ENCODE results near the gene FHL2. TPM values are rescaled to one million over a fixed set of nuclear protein-coding genes. Genes with fewer than 3 reads are reported as not detected.
A peak's percentile ranks its signal among the peaks of the same experiment; 100 is the strongest.

The FHL2 gene, protein sequence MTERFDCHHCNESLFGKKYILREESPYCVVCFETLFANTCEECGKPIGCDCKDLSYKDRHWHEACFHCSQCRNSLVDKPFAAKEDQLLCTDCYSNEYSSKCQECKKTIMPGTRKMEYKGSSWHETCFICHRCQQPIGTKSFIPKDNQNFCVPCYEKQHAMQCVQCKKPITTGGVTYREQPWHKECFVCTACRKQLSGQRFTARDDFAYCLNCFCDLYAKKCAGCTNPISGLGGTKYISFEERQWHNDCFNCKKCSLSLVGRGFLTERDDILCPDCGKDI
- 1 to 10 TPM; 1.9 to 2.2 TPM for total RNA-seq

DNA sequence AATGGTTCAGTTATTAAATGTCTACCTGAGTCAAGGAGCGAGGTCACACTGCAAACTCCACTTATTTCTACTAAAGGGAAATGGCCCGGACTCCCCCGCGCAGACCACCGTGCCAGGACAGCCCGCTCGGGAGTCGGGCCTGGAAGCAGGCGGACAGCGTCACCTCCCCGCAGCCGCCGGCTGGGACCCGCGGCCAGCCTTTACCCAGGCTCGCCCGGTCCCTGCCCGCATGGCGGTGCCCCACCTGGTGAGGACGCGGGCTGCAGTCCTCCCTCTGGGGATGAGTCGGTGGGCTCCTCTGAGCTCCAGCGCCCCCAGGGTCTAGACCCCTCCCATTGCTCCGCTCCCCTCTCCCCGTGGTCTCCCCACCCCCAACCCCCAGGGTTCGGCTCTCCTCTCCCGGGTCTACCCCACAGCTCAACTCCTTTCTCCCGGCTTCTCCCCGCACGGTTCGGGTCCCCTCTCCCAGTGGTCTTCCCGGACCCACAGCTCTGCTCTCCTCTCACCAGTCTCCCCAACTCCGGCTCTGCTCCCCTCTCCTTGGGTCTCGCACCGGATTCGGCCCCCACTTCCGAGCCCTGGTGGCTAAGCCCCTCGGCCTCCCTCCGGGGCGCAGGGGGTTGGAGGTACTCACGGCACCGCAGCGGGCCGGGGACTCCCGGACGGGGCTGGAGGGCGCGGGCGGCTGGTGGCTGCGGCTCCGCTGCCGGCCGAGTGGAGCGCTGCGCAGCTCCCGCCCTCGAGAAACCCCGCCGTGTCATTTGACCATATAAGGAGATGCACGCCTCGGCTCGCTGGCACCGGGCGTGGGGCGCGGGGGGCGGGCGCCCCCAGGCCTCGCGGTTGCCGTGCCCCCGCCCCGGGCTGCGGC, at the start of gene FHL2:
Gene FHL2, minus strand, starts transcription at position 716 of the 871 bp plus-strand sequence. CDS start 12,535 bp downstream, outside the sequence.
- H3K27ac Mint-ChIP-seq = no peak within 1 kb of the TSS
- DNase-seq (peak; percentile 75), ATAC-seq (peak; percentile 99)
- peak within 1 kb of the TSS; percentile 74 for H3K4me3 Mint-ChIP-seq
- H3K9me3 Mint-ChIP-seq (ENCODE audit: insufficient read depth) = no peaks in the 10 kb centered on the region
- H3K36me3 Mint-ChIP-seq (ENCODE audit: low read depth) = peaks cover 2% of the 10 kb centered on the region
- peaks cover 31% of the 10 kb centered on the region for H3K27me3 Mint-ChIP-seq (ENCODE audit: low read depth)
- peaks cover 8% of the 10 kb centered on the region for H3K4me1 Mint-ChIP-seq (ENCODE audit: low read depth)
- POLR2A ChIA-PET = interaction anchor here (0.6 kb wide), 1 partner anchor 9 kb away, joined by 3 read pairs; no protein-coding TSS in a partner anchor
- CTCF ChIA-PET = interaction anchor here (1.0 to 1.4 kb wide), 3 partner anchors 20 to 123 kb away, joined by 3 to 5 read pairs (median 4); no protein-coding TSS in a partner anchor

DNA sequence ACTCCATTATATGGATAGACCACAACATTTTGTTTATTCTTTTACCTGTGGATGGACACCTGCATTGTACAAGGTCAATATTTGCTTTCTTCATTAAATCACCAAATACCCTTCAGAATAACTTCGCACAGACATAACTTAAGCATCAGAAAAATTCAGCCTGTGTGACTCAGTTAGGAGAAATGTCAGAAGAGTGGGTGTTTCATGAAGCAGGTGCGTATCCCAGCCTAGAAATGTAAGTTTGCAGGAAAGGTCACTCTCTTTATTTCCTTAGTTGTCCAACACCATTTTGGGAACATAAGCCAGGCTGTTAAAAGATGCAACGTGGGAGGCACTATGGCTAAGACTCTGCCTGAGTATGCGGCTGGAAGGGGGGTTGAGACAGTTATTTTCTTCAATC, 48.6 kb upstream of the FHL2 start:
- Mint-ChIP-seq H3K36me3 (ENCODE audit: low read depth) (no peaks in the 10 kb centered on the region), H3K4me3 (no peak overlapping the region), H3K9me3 (ENCODE audit: insufficient read depth) (no peaks in the 10 kb centered on the region), H3K27ac (no peak overlapping the region), H3K27me3 (ENCODE audit: low read depth) (peaks cover 24% of the 10 kb centered on the region), H3K4me1 (ENCODE audit: low read depth) (no peaks in the 10 kb centered on the region)
- DNase-seq (no peak), ATAC-seq (no peak)
- ChIA-PET CTCF (no interaction called here), POLR2A (no interaction called here)

DNA sequence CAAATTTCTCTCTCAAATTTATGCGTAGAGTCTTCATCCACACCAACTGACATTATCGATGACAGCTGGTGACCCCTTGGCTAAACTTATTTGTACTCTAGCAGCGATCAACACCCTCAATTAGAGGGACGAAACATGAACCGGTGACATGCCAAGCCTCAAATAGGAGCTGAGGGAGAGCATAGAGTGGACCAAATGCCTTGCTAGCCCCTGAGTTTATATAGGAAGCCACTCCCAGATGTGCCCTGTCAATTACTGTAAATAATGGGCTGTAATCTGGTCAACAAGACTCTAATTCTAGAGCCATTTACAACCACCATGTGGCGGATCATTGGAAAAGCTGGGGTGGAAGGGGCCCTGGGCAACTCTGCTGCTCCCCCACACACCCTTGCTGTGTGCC, 47.6 kb upstream of the FHL2 start:
- Mint-ChIP-seq H3K27ac (no peak overlapping the region), H3K4me3 (no peak overlapping the region), H3K4me1 (ENCODE audit: low read depth) (no peaks in the 10 kb centered on the region), H3K9me3 (ENCODE audit: insufficient read depth) (no peaks in the 10 kb centered on the region), H3K27me3 (ENCODE audit: low read depth) (peaks cover 22% of the 10 kb centered on the region), H3K36me3 (ENCODE audit: low read depth) (no peaks in the 10 kb centered on the region)
- CTCF ChIA-PET = no interaction called here
- ATAC-seq (no peak), DNase-seq (no peak)
- POLR2A ChIA-PET = no interaction called here

- ATAC-seq = no peak
- no peak for DNase-seq
- no peak overlapping the region for H3K27ac Mint-ChIP-seq
- ChIA-PET POLR2A (no interaction called here), CTCF (no interaction called here)
- H3K27me3 Mint-ChIP-seq (ENCODE audit: low read depth) = peaks cover 22% of the 10 kb centered on the region
- no peaks in the 10 kb centered on the region for H3K9me3 Mint-ChIP-seq (ENCODE audit: insufficient read depth)
- H3K4me3 Mint-ChIP-seq = no peak overlapping the region
- H3K4me1 Mint-ChIP-seq (ENCODE audit: low read depth) = no peaks in the 10 kb centered on the region
- no peaks in the 10 kb centered on the region for H3K36me3 Mint-ChIP-seq (ENCODE audit: low read depth)
These were observed 47.1 kb upstream of the FHL2 start for GRCh38 chr2:105445976-105446375.

GRCh38 chr2:105445498-105445897, 46.6 kb upstream of the FHL2 start:
- Mint-ChIP-seq H3K27me3 (ENCODE audit: low read depth) (peaks cover 20% of the 10 kb centered on the region), H3K4me1 (ENCODE audit: low read depth) (no peaks in the 10 kb centered on the region), H3K9me3 (ENCODE audit: insufficient read depth) (no peaks in the 10 kb centered on the region), H3K27ac (no peak overlapping the region), H3K36me3 (ENCODE audit: low read depth) (no peaks in the 10 kb centered on the region), H3K4me3 (no peak overlapping the region)
- CTCF ChIA-PET = no interaction called here
- POLR2A ChIA-PET = no interaction called here
- no peak for ATAC-seq
- DNase-seq = no peak

DNA sequence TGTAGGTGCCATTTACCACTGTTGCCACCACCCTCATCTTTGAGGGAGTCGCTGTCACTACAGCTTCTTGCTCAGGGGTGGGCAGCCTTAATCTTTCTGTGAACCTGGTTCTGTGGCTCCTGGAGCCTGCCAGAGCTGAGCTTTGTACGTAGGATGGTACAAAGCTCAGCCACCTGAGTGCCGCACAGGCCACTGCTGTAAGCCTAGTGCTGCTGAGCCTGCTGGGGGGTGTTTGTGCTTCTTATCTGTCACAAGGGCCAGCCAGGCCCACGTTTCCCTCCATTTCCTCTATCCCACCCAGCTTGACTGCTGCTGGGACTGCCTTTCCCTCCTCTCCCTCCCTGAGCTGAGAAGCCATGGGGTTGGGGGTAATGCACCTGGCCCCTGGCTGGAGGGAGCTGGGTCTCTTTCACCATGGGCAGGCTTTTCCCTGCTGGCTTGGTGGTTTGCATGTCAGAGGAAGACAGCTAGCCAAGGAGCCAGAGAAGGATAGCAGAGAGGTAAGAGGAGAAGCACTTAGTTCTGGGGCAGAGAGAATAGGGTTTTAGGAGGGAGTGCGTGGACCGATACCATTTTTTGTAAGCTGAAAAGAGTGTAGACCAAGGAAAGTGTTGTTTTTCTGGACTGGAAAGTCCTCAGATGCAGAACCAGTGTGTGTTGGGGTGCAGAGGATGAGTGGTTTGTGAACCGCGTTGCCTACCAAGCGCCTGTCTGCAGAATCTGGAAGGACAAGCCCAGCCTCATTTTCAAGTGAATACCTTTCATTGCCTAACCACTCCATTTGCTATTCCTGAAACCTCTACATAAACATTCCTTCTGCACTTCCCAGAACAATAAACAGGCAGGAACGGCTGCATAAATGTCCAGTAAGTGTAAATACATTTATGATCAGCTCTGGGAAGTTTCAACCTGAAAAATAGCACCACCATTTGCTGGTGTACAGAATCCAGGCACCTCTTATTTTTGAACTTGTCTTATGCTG, 45.1 kb upstream of the FHL2 start:
- Mint-ChIP-seq H3K27ac (no peak overlapping the region), H3K36me3 (ENCODE audit: low read depth) (no peaks in the 10 kb centered on the region), H3K4me1 (ENCODE audit: low read depth) (no peaks in the 10 kb centered on the region), H3K9me3 (ENCODE audit: insufficient read depth) (no peaks in the 10 kb centered on the region), H3K4me3 (no peak overlapping the region), H3K27me3 (ENCODE audit: low read depth) (peaks cover 10% of the 10 kb centered on the region)
- ChIA-PET CTCF (no interaction called here), POLR2A (no interaction called here)
- DNase-seq = no peak
- no peak for ATAC-seq

- H3K27me3 Mint-ChIP-seq (ENCODE audit: low read depth) = peaks cover 7% of the 10 kb centered on the region
- no peak overlapping the region for H3K4me3 Mint-ChIP-seq
- H3K27ac Mint-ChIP-seq = no peak overlapping the region
- no peaks in the 10 kb centered on the region for H3K9me3 Mint-ChIP-seq (ENCODE audit: insufficient read depth)
- H3K4me1 Mint-ChIP-seq (ENCODE audit: low read depth) = no peaks in the 10 kb centered on the region
- ChIA-PET POLR2A (no interaction called here), CTCF (no interaction called here)
- H3K36me3 Mint-ChIP-seq (ENCODE audit: low read depth) = no peaks in the 10 kb centered on the region
- DNase-seq = no peak
- no peak for ATAC-seq
These were observed 43.9 kb upstream of the FHL2 start for GRCh38 chr2:105442721-105443120.

DNA sequence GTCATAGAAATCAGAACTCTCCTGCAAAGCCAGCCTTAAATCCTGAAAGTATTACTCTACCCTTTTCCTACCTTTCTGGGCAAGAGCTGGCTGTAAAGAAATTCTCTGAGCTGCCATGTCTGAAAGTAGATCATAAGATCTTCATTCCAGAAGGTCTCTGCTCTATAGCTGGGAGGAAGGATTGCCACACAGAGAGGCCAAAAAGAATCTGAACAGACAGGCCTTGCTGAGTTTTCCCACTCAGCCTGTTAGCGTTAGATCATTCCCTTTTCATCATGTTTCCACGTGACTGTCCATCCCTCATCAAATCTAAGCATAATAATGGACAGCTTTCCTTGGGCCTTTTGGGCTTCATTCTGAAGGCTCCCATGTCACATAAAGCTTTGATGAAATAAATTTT, 43.2 kb upstream of the FHL2 start:
- Mint-ChIP-seq H3K9me3 (ENCODE audit: insufficient read depth) (no peaks in the 10 kb centered on the region), H3K4me3 (no peak overlapping the region), H3K36me3 (ENCODE audit: low read depth) (no peaks in the 10 kb centered on the region), H3K4me1 (ENCODE audit: low read depth) (no peaks in the 10 kb centered on the region), H3K27me3 (ENCODE audit: low read depth) (peaks cover 5% of the 10 kb centered on the region), H3K27ac (no peak overlapping the region)
- ChIA-PET POLR2A (no interaction called here), CTCF (no interaction called here)
- ATAC-seq (no peak), DNase-seq (no peak)

DNA sequence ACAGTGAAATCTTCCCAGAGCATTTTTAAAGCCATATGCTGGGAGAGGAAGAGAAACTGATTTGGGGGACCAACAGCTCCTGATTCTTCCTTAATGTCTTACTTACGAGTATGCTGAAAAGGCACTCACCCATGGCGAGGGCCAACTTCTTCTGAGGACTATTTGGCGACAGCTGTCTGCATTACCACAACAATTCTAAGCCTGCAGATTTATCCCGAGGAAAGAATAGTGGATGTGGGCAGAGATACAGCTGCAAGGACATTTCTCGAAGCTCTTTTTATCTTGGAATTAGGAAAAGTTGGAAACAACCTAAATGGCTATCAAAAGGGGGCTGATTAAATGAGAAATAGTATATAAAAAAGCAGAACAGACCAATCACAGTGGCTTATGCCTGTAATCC, 40.3 kb upstream of the FHL2 start:
- ChIA-PET CTCF (no interaction called here), POLR2A (interaction anchor here (0.6 kb wide), 1 partner anchor 19 kb away, joined by 3 read pairs; no protein-coding TSS in a partner anchor)
- Mint-ChIP-seq H3K36me3 (ENCODE audit: low read depth) (no peaks in the 10 kb centered on the region), H3K27me3 (ENCODE audit: low read depth) (peaks cover 9% of the 10 kb centered on the region), H3K9me3 (ENCODE audit: insufficient read depth) (no peaks in the 10 kb centered on the region), H3K4me1 (ENCODE audit: low read depth) (no peaks in the 10 kb centered on the region), H3K27ac (no peak overlapping the region), H3K4me3 (no peak overlapping the region)
- DNase-seq (no peak), ATAC-seq (no peak)

DNA sequence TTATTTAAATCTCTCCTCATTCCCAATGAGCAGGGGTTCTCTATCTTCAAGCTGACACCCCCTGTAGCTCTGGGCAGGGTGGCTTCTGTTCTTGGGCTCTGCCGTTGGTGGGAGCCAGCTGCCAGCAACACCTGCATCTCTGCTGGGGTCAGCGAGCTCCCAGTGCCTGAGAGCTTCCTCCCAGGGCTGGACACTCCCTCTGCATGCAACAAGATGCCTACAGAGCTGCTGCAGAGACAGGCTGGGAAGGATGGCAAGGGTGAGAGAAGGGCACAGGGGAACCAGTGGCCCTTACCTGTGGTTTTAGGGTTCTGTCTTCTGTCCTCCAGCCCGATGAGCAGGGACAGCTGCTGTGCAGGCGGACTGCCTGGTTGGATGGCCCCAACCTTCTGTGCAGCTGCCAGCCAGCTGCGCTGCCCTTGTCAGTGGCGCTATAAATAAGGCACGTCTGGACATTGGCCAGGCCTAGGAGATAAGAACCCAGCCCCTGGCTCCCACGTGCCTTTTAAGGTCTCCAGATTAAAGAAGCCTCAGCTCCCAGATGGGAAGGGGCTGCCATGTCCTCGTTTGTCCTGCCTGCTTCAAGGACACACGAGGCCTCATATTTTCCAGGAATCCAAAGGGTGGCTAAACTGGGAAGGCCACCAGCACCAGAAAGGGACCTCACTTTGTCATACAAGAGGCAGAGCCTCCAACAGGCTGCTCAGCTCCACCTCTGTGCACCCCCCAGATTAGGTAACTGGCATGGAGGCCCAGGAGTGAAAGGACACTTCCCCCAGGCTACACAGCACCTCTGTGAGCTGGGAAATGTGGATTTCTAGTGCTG, 39.5 kb upstream of the FHL2 start:
- CTCF ChIA-PET = interaction anchor here (1.0 kb wide), 1 partner anchor 10 kb away, joined by 3 read pairs; no protein-coding TSS in a partner anchor
- ATAC-seq = no peak

GRCh38 chr2:105437708-105438103, 38.9 kb upstream of the FHL2 start:
- Mint-ChIP-seq H3K27me3 (ENCODE audit: low read depth) (peaks cover 10% of the 10 kb centered on the region), H3K9me3 (ENCODE audit: insufficient read depth) (no peaks in the 10 kb centered on the region), H3K27ac (no peak overlapping the region), H3K4me1 (ENCODE audit: low read depth) (no peaks in the 10 kb centered on the region), H3K36me3 (ENCODE audit: low read depth) (no peaks in the 10 kb centered on the region), H3K4me3 (no peak overlapping the region)
- POLR2A ChIA-PET = no interaction called here
- no peak for ATAC-seq
- DNase-seq = no peak
- CTCF ChIA-PET = interaction anchor here (1.0 kb wide), 1 partner anchor 10 kb away, joined by 3 read pairs; no protein-coding TSS in a partner anchor

More for the DNA sequence above, 39.5 kb upstream of the FHL2 start:
- H3K4me3 Mint-ChIP-seq = no peak overlapping the region
- no peaks in the 10 kb centered on the region for H3K4me1 Mint-ChIP-seq (ENCODE audit: low read depth)
- POLR2A ChIA-PET = no interaction called here
- H3K27ac Mint-ChIP-seq = no peak overlapping the region
- H3K36me3 Mint-ChIP-seq (ENCODE audit: low read depth) = no peaks in the 10 kb centered on the region
- peaks cover 12% of the 10 kb centered on the region for H3K27me3 Mint-ChIP-seq (ENCODE audit: low read depth)
- no peaks in the 10 kb centered on the region for H3K9me3 Mint-ChIP-seq (ENCODE audit: insufficient read depth)
- no peak for DNase-seq
